CD8-positive, alpha-beta memory T cell (primary cell): Measurements from ENCODE around the gene MXD1. TPM values are rescaled to one million over a fixed set of nuclear protein-coding genes. Genes with fewer than 3 reads are reported as not detected.

Experiments used
- CTCF ChIA-PET: fragments of 350-600 bp; sonication (Branson Sonifier 250); formaldehyde crosslinking; loops from one replicate; lab custom pipeline; 2021; ENCODE audit warnings: antibody characterized with exemption; lab: Charles Lee
- POLR2A ChIA-PET: fragments of 350-600 bp; sonication (Branson Sonifier 250); formaldehyde crosslinking; loops from one replicate; lab custom pipeline; 2021; ENCODE audit warnings: antibody characterized with exemption; lab: Charles Lee
- DNase-seq, 5 donors: peaks; one replicate each; pipeline versions ENCODE4 v3.0.0 to v3.0.0-alpha.2; 2020 to 2022; ENCODE audit warnings: mixed read lengths in 1 of 5
- H3K27ac ChIP-seq: one replicate; pipeline ENCODE4 v1.7.0; 2013; ENCODE audit warnings: low read depth, mild to moderate bottlenecking, low read length, moderate library complexity
- H3K27me3 ChIP-seq: 2 replicates; pipeline ENCODE4 v1.7.0; 2013; ENCODE audit warnings: low read length, mild to moderate bottlenecking; ENCODE audit not compliant: insufficient read depth, poor library complexity, severe bottlenecking
- H3K36me3 ChIP-seq: 2 replicates; pipeline ENCODE4 v1.7.0; 2013; ENCODE audit warnings: mild to moderate bottlenecking, low read length, moderate library complexity; ENCODE audit not compliant: insufficient read depth
- H3K4me1 ChIP-seq: 2 replicates; pipeline ENCODE4 v1.7.0; 2013; ENCODE audit warnings: mild to moderate bottlenecking, low read length, moderate library complexity; ENCODE audit not compliant: insufficient read depth
- H3K4me3 ChIP-seq: 2 replicates; pipeline ENCODE4 v1.7.0; 2013; ENCODE audit warnings: mild to moderate bottlenecking, low read length
- H3K9me3 ChIP-seq: 2 replicates; pipeline ENCODE4 v1.7.0; 2013; ENCODE audit warnings: mild to moderate bottlenecking, low read length
- H3K27ac Mint-ChIP-seq, 8 donors: one replicate each; pipeline ENCODE4 v1.8.0; 2020 to 2021; ENCODE audit warnings: mixed read lengths in 8 of 8, mild to moderate bottlenecking in 6 of 8, inconsistent platforms in 3 of 8, moderate library complexity in 3 of 8
- H3K27me3 Mint-ChIP-seq, 2 donors: one replicate each; pipeline ENCODE4 v1.8.0; 2020 to 2021; ENCODE audit warnings: mixed read lengths in 2 of 2, mild to moderate bottlenecking in 1 of 2, moderate library complexity in 1 of 2
- H3K36me3 Mint-ChIP-seq, 3 donors: one replicate each; pipeline ENCODE4 v1.8.0; 2020 to 2021; ENCODE audit warnings: mixed read lengths in 3 of 3, inconsistent platforms in 1 of 3, mild to moderate bottlenecking in 1 of 3
- H3K4me1 Mint-ChIP-seq, 3 donors: one replicate each; pipeline ENCODE4 v1.8.0; 2020 to 2021; ENCODE audit warnings: mixed read lengths in 3 of 3, inconsistent platforms in 1 of 3, mild to moderate bottlenecking in 1 of 3
- H3K4me3 Mint-ChIP-seq, 7 donors: one replicate each; pipeline ENCODE4 v1.8.0; 2020 to 2021; ENCODE audit warnings: mixed read lengths in 7 of 7, mild to moderate bottlenecking in 6 of 7, moderate library complexity in 4 of 7, inconsistent platforms in 2 of 7
- H3K9me3 Mint-ChIP-seq, 5 donors: one replicate each; pipeline ENCODE4 v1.8.0; 2020 to 2022; ENCODE audit warnings: mixed read lengths in 5 of 5, mild to moderate bottlenecking in 3 of 5, moderate library complexity in 2 of 5, inconsistent platforms in 1 of 5
- polyA plus RNA-seq: library from polyadenylated mRNA; unstranded; fragments of 300-500 nt; fragmentation: Illumina TruSeq; gene quantifications from one replicate; pipeline ENCODE4 v1.2.3, GENCODE V29; 2021
- total RNA-seq, 2 experiments: library from RNA; stranded (reverse); gene quantifications; one replicate each; pipeline ENCODE4 v1.2.3, GENCODE V29; 2021

Gene MXD1
- total and polyA plus RNA-seq, 3 experiments from 2014 or later, result 7.2 to 10.5 (median 8.1) TPM

DNA sequence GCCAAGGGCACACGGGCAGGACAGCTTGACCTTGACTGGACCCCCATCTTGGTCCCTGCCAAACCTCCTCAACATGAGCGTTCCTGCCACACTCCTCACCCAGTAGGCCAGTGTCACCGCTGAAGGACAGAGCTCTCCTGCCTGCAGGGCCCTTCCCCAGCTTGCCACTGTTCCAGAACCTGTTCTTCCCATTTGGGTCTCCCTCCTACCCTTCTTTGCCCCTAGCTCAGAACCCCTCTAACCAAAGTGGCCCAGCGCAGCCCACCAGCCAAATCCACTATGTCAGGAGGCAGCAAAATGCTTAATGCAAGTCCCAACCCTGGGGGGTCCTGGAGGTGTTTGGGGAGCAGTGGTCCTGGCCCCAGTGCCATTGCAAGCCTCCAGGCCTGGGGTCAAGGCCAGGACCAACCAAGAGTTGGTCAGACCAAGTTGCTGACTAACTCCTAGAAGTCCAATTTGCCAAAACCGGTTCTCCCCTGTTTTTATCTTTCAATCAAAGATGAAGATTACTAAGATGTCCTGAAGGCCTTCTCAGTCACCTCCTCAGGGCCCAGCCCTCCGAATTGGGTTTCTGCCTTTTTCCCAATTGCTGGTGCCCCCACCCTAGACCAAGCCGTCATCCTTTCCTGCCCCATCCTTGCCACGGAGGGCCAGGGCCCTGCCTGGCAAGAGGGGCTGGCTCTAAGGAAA, 51.0 kb downstream of the MXD1 start:
- Mint-ChIP-seq H3K4me3 (no peak overlapping the region), H3K4me1 (peaks cover 1 to 4% (median 4%) of the 10 kb centered on the region in 3 donors), H3K36me3 (no peaks in the 10 kb centered on the region), H3K27me3 (peaks cover 0 to 3% of the 10 kb centered on the region in 2 donors), H3K9me3 (no peaks in the 10 kb centered on the region), H3K27ac (peak overlapping the region in 1 of 8 donors; percentile 66)
- ChIA-PET POLR2A (no interaction called here), CTCF (interaction anchor here (0.6 kb wide), 1 partner anchor 100 kb away, joined by 3 read pairs; no protein-coding TSS in a partner anchor)
- no peaks in the 10 kb centered on the region for H3K36me3 ChIP-seq
- no peaks in the 10 kb centered on the region for H3K9me3 ChIP-seq
- H3K4me3 ChIP-seq, result no peak overlapping the region
- peak in 1 of 5 donors; percentile 35 for DNase-seq
- no peaks in the 10 kb centered on the region for H3K4me1 ChIP-seq
- H3K27me3 ChIP-seq, result no peaks in the 10 kb centered on the region
- H3K27ac ChIP-seq, result no peak overlapping the region

DNA sequence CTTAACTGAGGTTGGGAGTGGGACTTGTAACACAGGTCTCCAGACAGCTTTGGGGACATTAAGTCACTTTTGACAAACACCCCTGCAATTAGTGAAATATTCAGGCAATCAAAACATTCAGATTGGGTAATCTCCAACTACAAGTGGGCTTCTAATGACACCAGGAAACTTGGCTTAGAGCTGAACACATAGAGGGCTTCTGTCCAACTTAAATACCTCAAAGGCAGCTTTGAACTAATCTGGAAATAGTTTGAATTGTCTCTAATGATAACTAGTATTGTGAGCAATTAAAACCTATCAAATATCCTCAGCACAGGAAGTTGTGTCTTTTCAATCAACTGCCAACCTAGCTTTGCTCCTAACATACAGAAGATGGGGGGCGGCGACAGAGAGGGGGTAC, 51.6 kb downstream of the MXD1 start:
- Histone ChIP-seq H3K4me1 (no peaks in the 10 kb centered on the region), H3K4me3 (no peak overlapping the region), H3K9me3 (no peaks in the 10 kb centered on the region), H3K27ac (no peak overlapping the region), H3K27me3 (no peaks in the 10 kb centered on the region), H3K36me3 (no peaks in the 10 kb centered on the region)
- peaks cover 0 to 1% of the 10 kb centered on the region in 2 donors for H3K27me3 Mint-ChIP-seq
- ChIA-PET CTCF (interaction anchor here (0.6 kb wide), 1 partner anchor 99 kb away, joined by 3 read pairs; no protein-coding TSS in a partner anchor), POLR2A (no interaction called here)
- DNase-seq, result no peak
- no peaks in the 10 kb centered on the region for H3K36me3 Mint-ChIP-seq
- peaks cover 1 to 4% (median 4%) of the 10 kb centered on the region in 3 donors for H3K4me1 Mint-ChIP-seq
- no peak overlapping the region for H3K4me3 Mint-ChIP-seq
- no peaks in the 10 kb centered on the region for H3K9me3 Mint-ChIP-seq
- no peak overlapping the region for H3K27ac Mint-ChIP-seq

DNA sequence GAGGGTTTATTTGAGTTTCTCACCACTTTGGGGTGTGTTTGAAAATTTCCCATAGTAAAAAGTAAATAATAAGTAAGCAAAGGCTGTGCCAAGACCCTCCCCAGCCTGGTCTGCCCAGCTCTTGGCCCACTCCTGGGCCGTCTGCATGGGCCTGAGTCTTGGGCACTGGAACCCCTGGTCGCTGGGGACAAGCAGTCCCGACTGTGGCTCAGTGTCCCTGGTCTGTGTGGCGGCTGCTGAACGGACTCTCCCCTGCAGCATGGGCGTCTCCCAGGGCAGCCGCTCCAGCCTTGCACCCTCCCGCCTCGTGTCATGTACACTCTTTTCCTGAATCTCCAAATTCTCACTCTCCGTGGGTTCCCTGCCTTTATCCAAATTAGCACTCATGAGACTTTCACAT, 53.7 kb downstream of the MXD1 start:
- H3K36me3 ChIP-seq, result no peaks in the 10 kb centered on the region
- POLR2A ChIA-PET, result interaction anchor here (0.5 kb wide), 1 partner anchor 106 kb away, joined by 5 read pairs; no protein-coding TSS in a partner anchor

DNA sequence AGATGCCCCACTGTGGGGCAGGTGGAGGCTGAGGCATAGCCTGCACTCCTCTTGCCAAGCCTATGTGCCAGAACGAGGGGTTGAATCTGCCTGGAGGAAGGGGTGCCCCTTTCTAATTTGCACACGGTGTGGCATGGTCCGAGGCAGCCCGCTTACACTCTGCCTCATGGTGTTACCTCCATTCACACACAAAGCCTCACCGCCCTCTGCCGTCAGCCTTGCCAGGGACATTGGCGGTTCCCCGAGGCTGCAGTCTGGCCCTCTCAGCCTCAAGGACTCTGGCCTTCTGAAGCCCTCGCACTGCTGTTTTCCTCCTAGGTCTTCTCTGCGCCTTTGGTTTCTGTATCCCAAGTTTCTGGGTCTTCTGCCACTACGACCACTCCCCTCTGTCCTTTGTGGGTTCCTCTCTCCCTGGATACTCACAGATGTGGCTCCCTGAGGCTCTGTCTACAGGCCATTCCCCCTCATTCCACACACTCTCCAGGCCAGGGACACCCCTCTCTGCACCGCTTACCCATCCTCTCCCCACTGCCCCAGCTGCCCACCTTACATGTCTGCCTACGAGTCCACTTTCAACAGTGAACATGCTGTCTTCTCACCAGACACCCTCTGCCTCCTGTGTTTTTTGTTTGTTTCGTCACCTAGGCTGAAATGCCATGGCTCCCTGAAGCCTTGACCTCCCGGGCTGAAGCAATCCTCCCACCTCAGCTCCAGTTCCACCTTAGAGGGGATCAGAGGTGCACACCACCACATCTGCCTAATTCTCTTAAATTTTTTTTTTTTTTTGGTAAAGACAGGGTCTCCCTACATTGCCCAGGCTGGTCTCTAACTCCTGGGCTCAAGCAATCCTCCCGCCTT, 54.4 kb downstream of the MXD1 start:
- ChIA-PET POLR2A (no interaction called here), CTCF (no interaction called here)
- DNase-seq, result no peak

More for the DNA sequence above, 53.7 kb downstream of the MXD1 start:
- Mint-ChIP-seq H3K27me3 (no peaks in the 10 kb centered on the region), H3K36me3 (peaks cover 0 to 2% (median 0%) of the 10 kb centered on the region in 3 donors), H3K4me1 (peaks cover 1 to 4% (median 4%) of the 10 kb centered on the region in 3 donors), H3K27ac (no peak overlapping the region), H3K4me3 (no peak overlapping the region), H3K9me3 (no peaks in the 10 kb centered on the region)
- no peak for DNase-seq
- no peaks in the 10 kb centered on the region for H3K9me3 ChIP-seq
- CTCF ChIA-PET, result no interaction called here
- no peak overlapping the region for H3K27ac ChIP-seq
- H3K4me3 ChIP-seq, result no peak overlapping the region
- no peaks in the 10 kb centered on the region for H3K4me1 ChIP-seq
- no peaks in the 10 kb centered on the region for H3K27me3 ChIP-seq

DNA sequence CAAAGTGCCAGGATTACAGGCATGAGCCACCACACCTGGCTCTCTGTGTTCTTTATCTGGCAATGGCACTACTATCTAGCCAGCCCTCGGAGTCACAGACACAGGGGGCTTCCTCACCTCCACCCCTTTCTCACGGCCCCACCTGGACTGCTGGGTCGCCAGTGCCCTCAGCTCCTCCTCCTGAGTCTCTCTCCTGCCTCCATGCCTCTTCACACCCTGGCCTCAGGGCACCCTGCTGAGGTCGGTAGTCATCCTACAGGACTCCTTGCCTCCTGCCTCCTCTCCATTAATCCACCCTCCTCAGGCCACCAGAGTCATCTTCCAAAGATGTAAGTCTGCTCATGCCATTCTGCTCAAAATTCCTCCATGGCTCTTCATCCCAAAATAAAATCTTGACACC, 55.1 kb downstream of the MXD1 start:
- Histone ChIP-seq H3K4me3 (no peak overlapping the region), H3K9me3 (no peaks in the 10 kb centered on the region), H3K27ac (no peak overlapping the region), H3K36me3 (no peaks in the 10 kb centered on the region), H3K27me3 (no peaks in the 10 kb centered on the region), H3K4me1 (no peaks in the 10 kb centered on the region)
- Mint-ChIP-seq H3K27ac (peak overlapping the region in 1 of 8 donors; percentile 42), H3K9me3 (no peaks in the 10 kb centered on the region), H3K36me3 (peaks cover 0 to 2% (median 0%) of the 10 kb centered on the region in 3 donors), H3K4me3 (no peak overlapping the region), H3K27me3 (no peaks in the 10 kb centered on the region), H3K4me1 (no peaks in the 10 kb centered on the region)
- ChIA-PET CTCF (no interaction called here), POLR2A (no interaction called here)
- no peak for DNase-seq

More for the DNA sequence above, 54.4 kb downstream of the MXD1 start:
- Mint-ChIP-seq H3K9me3 (no peaks in the 10 kb centered on the region), H3K4me1 (peaks cover 1 to 4% (median 4%) of the 10 kb centered on the region in 3 donors), H3K27me3 (no peaks in the 10 kb centered on the region), H3K4me3 (no peak overlapping the region), H3K27ac (peak overlapping the region in 4 of 8 donors; percentile 26 to 47 (median 44)), H3K36me3 (peaks cover 0 to 2% (median 0%) of the 10 kb centered on the region in 3 donors)
- Histone ChIP-seq H3K4me3 (no peak overlapping the region), H3K4me1 (no peaks in the 10 kb centered on the region), H3K36me3 (no peaks in the 10 kb centered on the region), H3K9me3 (no peaks in the 10 kb centered on the region), H3K27me3 (no peaks in the 10 kb centered on the region), H3K27ac (no peak overlapping the region)

DNA sequence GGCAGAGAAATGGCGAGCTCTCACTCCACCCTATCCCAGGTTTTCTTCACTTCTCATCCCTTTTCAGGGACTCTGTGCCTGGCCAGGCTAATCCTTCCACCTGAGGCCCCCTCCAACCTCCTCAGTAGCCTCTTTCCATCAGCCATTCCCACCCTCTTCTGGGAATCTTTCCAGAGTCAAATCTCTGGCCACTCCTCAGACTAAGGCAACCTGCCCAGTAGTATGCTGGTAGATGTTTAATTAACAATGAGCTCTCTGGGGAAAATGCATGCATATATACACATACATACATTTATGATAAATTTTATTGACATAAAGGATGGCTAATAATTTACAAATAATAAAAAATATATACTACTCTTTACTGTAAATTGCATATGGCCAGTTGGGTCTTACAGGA, 57.9 kb downstream of the MXD1 start:
- H3K4me1 ChIP-seq, result peaks cover 6% of the 10 kb centered on the region
- Mint-ChIP-seq H3K27ac (peak overlapping the region in 1 of 8 donors; percentile 48), H3K4me3 (no peak overlapping the region), H3K36me3 (peaks cover 0 to 2% (median 0%) of the 10 kb centered on the region in 3 donors), H3K9me3 (no peaks in the 10 kb centered on the region), H3K4me1 (peaks cover 5 to 12% (median 11%) of the 10 kb centered on the region in 3 donors), H3K27me3 (no peaks in the 10 kb centered on the region)
- ChIA-PET CTCF (no interaction called here), POLR2A (no interaction called here)
- H3K36me3 ChIP-seq, result no peaks in the 10 kb centered on the region
- no peak overlapping the region for H3K27ac ChIP-seq
- DNase-seq, result no peak
- H3K27me3 ChIP-seq, result no peaks in the 10 kb centered on the region
- no peak overlapping the region for H3K4me3 ChIP-seq
- H3K9me3 ChIP-seq, result no peaks in the 10 kb centered on the region

- Histone ChIP-seq H3K4me1 (peaks cover 6% of the 10 kb centered on the region), H3K9me3 (no peaks in the 10 kb centered on the region), H3K4me3 (no peak overlapping the region), H3K27ac (no peak overlapping the region), H3K36me3 (no peaks in the 10 kb centered on the region), H3K27me3 (no peaks in the 10 kb centered on the region)
- ChIA-PET CTCF (no interaction called here), POLR2A (no interaction called here)
- H3K36me3 Mint-ChIP-seq, result peaks cover 0 to 2% (median 0%) of the 10 kb centered on the region in 3 donors
- H3K9me3 Mint-ChIP-seq, result no peaks in the 10 kb centered on the region
- no peak overlapping the region for H3K27ac Mint-ChIP-seq
- H3K27me3 Mint-ChIP-seq, result no peaks in the 10 kb centered on the region
- H3K4me3 Mint-ChIP-seq, result no peak overlapping the region
- peaks cover 5 to 12% (median 11%) of the 10 kb centered on the region in 3 donors for H3K4me1 Mint-ChIP-seq
- DNase-seq, result no peak
Observed at GRCh38 chr2:69973335-69973735, 58.4 kb downstream of the MXD1 start.
